GM19395 (cell line): ENCODE results near the gene GLCCI1.
"Not testable (repeated sequence)": the region's sequence is repeated elsewhere in the genome, so short reads cannot be mapped to it uniquely, and the experiment has no call there.

Experiments used
- ATAC-seq: cut with Tn5 transposase; IDR thresholded peaks from one replicate; pipeline ENCODE4 v1.9.1; 2021; ENCODE audit warnings: mild to moderate bottlenecking, moderate library complexity; ENCODE audit not compliant: unreplicated experiment

GLCCI1 gene

DNA sequence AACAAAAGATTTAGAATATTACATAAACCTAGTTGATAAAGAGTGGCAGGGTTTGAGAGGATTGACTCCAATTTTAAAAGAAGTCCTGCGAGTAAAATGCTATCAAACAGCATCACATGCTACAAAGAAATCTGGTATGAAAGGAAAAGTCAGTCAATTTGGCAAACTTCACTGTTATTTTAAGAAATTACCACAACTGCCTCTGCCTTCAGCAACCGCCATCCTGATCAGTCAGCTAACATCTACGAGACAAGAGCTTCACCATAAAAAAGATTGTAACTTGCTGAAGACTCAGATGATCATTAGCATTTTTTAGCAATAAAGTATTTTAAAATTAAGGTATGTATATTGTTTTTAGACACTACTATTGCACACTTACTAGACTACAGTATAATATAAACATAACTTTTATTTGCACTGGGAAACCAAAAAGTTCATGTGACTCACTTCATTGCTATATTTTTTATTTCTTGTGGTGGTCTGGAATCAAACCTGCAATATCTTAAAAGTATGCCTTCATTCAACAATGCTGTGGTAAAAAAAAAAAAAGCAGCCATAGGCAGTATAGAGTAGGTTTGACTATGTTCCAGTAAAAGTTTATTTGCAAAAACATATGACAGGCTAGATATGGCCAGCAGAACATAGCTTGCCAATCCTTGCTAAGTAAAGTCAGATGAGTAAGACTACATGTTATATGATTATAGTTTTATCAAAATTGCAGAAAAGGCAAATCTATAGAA is 74.4 kb downstream of the GLCCI1 start:
- ATAC-seq, result no peak

DNA sequence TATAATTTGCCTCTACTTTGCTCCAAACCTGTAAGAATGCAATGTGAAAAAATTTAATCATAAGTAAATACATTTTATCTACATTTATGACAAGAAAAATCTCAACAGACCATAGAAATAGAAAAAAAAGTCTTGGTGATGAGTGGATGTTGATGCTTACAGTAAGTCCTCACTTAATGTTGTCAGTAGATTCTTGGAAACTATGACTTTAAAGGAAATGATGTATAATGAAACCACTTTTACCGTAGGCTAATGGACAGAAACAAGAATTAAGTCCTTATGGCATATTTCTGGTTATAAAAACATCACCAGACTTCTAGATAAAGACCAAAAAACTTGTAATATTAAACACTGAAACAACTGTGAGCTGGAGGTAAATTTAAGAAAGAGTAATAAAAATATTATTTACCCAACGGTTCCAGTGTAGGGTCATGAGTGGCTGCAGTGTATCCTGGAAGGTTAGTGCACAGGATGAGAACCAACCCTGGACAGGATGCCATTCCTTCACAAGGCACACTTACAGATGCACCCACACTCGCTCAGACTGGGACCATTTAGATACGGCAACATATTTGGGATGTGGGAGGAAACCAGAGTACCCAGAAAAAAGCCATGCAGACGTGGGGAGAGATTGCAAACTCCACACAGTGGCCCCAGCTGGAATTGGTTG is 76.3 kb downstream of the GLCCI1 start:
- no peak for ATAC-seq

DNA sequence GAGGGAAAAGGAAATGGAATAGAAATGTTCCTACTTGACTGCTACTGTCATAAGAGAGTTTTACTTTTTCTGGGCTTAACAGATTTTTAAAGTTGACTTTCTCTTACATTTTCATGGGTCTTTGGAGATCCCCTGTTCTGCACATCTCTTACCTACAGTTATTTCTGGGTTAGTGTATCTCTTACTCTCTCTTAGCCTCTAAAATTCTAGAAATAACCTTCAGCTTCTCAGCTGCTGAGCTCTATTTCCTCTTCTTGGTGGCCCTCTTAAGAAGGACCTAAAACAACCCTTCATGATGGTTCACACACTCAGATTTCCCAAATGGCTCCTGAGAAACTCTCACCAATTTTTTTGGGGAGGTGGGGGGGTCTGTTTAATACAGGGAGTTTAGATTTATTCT is 79.5 kb downstream of the GLCCI1 start:
- ATAC-seq, result not testable (repeated sequence)

DNA sequence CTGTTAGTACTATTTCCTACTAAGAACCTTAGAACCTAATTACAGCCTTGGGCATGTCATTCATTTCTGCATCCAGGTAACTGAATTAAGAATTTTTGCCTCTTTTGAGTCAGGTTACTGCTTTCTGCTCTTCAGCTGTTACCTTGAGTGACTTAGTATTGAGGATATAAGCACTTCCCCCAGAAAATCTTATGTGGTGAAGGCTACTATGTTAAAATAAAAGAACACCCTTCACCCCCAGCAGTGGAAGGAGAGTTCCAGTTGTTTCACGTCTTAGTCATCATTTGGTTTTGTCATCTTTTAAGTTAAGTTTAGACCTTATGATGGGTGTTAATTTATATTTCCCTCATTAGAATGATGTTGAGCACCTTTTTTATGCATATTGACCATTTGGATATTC is 82.8 kb downstream of the GLCCI1 start:
- no peak for ATAC-seq

DNA sequence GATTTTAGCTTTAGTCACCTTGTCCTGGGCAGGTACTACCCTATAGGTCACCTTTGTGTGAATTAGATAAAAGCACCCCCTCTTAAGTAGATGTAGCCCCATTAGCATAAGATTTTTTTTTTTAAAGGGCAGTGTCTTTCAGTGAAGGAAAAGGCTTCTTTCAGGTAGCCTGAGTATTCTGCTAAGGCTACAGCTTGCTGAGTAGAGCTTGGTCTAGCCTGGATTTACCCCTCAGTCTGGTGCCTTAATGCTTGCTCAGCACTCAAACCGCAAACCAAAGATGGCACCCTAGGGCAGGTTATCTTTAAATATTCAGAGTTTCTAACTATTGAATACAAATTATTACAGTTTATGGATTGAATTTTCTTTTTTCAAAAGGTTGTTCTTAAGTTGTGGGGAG is 83.4 kb downstream of the GLCCI1 start:
- no peak for ATAC-seq

DNA sequence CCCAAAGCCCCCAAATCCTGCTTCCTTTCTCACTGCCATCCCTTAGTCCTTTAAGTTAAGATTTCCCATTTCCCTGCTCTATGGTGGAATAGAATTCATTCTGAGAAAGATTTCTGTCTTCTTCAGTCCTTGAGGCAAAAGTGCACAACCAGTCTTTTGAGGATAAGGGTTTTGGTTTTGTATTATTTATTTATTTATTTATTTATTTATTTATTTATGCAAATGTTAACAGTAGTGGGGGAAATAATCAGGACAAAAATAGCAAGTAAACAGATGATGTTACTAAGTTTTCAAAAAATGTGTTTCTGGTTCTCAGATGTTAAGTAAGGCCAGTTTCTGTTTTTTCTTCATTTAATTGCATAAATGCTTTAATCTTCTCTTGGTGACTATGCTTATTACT is 84.2 kb downstream of the GLCCI1 start:
- ATAC-seq, result no peak

DNA sequence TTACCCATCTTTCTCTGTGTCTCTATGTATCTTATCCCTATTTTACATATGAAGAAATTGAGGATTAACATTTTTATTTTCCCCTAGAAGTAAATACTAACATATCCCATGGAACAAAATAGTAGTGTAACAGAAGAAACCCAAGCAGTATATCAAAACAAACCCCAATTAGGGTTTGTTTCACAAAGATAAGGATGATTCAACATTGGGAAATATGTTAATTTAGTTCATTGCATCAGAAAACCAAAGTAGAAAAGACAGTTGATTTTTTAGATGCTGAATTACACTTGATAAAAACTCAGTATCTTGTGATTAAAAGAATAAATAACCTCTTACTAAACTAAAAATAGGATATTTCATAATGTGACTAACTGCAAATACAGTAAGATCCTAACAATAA is 87.8 kb downstream of the GLCCI1 start:
- ATAC-seq, result no peak

DNA sequence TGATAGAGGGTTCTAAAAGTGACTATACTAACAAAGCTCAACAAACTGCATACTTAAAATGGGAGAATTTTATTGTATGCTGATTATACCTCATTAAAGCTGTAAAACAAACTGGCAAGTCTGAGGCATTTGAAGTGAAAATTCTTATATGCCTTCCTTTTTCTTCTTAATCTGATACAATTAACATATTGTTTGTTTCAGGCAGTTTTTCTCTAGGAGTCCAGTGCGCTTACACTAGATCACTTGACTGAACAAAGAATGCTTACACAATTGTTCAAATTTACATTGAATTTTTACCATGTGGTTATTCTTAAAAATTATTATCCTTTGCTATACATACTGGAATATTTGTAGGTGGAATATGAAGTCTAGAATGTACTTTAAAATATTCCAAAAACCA is 89.0 kb downstream of the GLCCI1 start:
- no peak for ATAC-seq

DNA sequence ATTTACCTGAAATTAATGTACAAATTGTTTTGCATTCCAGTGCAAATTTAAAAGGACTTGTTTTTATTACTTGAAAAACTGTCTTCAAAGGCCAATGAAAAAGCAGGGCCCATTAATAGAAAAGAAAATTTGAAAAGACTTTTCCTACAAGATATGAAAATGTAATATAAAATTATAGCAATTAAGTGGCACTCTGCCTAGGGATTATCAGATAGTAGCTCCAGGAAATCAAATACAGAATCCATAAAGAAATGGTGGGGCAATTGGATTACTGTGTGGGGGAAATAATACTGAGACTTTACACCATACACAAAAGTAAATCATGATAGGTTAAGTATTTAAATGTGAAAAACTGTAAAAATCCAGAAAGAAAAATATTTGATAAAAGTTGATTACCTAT is 89.7 kb downstream of the GLCCI1 start:
- ATAC-seq, result no peak

DNA sequence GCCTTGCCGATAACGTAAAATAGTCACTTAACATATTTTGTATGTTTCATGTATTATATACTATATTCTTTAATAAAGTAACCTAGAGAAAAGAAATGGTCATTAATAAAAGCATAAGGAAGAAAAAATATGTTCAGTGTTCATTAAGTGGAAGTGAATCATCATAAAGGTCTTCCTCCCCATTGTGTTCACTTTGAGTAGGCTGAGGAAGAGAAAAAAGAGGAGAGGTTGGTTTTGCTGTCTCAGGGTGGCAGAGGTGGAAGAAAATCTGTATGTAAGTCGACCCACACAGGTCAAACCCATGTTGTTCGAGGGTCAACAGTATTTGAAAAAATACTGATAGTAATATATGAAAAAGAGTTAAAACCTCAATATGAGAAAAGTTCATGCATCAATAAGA is 90.3 kb downstream of the GLCCI1 start:
- ATAC-seq, result no peak

DNA sequence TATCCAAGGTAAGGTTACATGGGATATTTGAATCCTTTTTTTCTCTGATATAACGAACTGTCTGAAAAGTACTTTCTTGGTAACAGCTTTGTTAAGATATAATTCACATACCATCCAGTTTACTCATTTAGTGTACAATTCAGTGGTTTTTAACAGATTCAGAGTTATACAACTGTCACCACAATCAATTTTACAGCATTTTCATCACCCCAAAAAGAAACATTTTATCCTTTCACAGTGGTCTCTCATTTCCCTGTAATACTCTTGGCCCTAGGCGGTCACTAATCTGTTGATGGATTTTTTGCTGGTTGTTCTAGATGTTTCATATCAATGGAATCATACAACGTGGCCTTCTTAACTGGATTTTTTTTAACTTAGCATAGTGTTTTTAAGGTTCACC is 91.6 kb downstream of the GLCCI1 start:
- ATAC-seq, result no peak

DNA sequence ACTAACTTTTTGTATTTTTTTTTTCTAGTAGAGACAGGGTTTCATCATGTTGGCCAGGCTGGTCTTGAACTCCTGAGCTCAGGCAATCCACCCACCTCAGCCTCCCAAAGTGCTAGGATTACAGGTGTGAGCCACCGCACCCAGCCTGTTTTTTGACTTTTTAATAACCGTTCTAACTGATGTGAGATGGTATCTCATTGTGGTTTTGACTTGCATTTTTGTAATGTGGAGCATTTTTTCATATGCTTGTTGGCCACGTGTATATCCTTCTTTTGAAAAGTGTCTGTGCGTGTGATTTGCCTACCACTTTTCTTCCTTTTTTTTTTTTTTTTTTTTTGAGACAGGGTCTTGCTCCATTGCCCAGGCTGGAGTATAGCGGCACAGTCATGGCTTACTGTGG is 94.7 kb downstream of the GLCCI1 start:
- ATAC-seq, result not testable (repeated sequence)

DNA sequence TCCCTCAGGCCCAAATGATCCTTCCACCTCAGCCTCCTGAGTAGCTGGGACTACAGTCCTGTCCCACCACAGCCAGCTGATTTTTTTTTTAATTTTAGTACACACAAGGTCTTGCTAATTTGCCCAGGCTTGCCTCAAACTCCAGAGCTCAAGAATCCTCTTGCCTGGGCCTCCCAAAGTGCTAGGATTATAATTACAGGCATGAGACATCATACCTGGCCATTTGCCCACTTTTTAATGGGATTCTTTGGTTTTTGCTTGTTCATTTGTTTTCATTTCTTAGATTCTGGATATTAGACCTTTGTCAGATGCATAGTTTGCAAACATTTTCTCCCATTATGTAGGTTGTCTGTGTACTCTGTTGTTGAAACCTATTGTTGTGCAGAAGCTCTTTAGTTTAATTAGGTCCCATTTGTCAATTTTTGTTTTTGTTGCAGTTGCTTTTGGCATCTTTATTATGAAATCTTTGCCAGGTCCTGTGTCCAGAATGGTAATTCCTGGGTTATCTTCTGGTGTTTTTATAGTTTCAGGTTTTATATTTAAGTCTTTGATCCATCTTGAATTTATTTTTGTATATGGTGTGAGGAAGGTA is 95.2 kb downstream of the GLCCI1 start:
- ATAC-seq, result no peak

DNA sequence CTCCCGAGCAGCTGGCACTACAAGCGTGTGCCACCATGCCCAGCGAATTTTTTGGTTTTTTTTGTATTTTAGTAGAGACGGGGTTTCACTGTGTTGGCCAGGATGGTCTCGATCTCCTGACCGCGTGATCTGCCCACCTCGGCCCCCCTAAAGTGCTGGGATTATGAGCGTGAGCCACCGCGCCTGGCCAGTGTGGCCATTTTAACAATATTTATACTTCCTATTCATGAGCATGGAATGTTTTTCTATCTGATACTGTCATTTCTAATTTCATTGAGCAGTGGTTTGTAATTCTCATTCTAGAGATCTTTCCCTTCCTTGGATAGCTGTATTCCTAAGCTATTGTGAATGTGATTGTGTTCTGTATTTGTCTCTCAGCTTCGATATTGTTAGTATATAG is 96.2 kb downstream of the GLCCI1 start:
- no peak for ATAC-seq

DNA sequence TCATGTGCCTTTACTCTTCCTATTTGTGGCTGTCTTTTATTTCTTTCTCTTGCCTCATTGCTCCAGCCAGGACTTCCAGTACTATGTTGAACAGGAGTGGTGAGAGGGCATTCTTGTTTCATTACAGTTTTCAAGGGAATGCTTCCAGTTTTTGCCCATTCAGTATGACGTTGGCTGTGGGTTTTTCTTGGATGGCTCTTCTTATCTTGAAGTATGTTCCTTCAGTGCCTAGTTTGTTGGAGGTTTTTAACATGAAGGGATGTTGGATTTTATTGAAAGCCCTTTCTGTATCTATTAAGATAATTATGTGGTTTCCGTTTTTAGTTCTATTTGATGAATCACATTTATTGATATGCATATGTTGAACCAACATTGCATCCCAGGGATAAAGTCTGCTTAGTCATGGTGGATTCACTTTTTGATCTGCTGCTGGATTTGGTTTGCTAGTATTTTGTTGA is 96.8 kb downstream of the GLCCI1 start:
- ATAC-seq, result no peak

DNA sequence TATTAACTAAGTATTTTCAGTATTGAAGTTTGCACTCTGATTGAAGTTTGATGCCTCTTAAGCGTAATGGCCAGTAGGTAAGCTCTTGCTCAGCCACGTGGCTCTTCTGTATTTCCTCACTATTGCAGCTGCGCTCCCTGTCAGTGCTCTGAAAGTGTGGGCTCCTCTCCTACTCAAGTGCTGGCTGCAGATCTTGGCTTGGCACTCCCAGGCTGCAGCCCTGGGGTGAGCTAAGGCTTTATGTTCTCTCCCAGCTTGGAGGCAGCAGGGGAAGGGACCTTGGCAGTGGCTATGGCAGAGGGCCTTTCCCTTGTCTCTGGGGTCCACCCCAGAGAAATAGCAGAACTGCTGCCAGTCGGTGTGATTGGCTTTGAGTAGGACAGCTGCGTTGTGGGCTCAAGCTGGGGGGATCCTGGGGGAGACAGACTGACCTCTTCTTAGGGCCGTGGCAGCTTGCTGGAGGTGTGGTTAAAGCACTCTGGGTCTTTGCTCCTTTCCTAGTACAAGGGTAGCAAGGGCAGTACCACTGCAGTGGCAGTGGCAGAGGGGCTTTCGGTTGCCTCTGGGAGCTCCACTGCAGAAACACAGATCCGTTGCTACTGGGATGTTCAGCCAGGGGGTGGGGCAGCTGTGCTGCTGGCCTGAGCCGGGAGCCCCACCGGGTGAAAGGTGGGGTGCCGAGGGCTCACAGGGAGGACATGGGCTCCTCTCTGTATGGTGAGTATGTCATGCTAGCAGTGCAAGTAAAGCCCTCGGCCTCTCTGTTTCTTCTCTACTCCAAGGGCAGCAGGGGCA is 100.5 kb downstream of the GLCCI1 start:
- no peak for ATAC-seq

DNA sequence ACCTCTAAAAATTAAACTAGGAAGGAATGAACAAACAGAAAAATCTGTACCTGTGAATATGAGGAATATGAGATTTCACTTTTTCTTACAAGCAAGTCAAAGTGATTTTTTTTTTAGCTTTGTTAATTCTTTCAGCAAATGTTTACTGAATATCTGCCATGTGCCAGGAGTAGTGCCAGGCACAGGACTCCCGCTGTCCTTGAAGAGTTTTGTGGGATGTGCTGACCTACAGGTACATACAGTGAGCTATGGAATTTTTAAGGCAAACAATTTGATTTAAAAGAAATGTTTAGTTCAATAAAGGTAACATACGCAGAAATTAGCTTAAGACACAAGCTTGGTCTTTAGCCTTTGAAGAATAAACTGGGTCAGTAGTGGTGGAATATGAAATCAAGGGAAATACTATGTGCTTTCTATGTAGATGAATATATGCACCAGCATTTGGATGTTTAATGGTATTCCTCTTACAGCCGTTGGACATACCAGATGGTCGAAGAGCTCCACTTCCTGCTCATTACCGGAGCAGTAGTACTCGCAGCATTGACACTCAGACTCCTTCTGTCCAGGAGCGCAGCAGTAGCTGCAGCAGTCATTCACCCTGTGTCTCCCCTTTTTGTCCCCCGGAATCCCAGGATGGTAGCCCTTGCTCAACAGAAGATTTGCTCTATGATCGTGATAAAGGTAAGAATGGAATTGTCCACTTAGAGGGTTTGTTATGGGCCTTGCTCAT is 102.0 kb downstream of the GLCCI1 start:
- ATAC-seq, result no peak

DNA sequence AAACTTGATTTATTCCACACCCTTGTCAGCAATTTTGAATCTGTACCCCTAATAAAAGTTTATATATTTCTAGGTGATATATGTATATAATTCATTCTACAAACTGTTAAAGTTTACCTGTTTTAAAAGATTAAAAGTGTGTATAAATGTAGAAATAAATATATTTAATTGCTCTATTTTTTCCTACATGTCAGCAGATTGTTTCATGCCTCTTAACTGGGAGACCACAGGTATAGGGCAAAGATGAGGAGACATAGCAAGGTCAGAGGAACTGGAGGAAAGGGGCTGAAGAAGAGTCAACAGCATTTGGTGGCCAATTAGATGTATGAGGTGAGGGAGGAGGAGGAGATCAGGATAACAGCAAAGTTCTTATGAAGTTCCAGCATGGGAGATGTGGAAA is 109.8 kb downstream of the GLCCI1 start:
- no peak for ATAC-seq

DNA sequence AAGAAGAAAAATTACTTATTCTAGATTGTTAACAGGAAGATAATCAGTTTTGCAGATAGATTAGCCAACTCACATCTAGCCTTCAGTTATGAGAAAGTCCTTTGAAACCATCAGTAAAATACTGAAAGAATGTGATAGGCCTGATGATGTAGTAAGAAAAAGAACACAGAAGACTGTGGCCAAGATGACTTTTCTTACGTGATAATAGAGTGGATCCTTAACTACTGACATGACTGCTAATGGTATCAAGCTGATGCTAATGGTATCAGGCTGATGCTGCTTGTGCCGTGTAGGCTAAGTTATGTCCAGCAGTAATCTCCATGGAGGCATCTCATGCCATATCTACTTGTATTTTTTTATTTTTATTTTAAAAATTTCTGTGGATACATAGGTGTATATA is 114.2 kb downstream of the GLCCI1 start:
- no peak for ATAC-seq

DNA sequence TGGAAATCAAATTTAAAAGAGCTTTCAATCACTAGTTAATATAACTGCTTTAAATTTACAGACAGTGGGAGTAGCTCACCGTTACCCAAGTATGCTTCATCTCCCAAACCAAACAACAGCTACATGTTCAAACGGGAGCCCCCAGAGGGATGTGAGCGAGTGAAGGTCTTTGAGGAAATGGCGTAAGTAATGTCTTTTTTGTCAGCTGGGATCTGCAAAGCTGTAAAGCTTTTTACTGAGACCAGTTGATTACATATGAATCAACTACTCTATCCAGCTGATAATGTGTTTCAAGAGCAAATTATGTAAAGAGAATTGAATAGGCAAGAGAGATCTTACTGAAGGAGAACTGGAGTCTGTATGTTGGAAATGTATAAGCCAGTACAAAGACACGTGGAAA is 116.2 kb downstream of the GLCCI1 start:
- ATAC-seq, result no peak

DNA sequence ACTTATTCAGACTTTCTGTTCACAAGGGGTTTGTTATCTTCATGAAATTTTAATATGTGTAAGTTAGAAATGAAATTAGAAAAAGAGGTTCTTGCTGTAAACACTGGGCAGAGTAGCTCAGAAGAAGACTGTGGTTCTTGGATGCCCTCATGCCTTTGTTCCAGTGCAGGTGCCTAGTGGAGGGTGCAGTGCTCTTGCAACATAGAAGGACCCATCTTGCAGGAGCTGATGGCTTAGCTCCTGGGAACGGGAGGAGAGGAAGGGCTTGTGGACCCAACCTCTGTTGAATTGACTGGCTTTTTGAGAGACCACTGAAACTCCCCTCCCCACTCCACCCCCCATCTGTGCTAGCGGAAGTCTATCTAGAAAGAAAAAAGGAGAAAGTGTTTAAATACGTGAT is 116.8 kb downstream of the GLCCI1 start:
- no peak for ATAC-seq
